Erythroblast (primary cell): Measurements from ENCODE around the gene COBLL1.

ENCODE experiments used
- GATA1 ChIP-seq: IDR thresholded peaks from 2 replicates; pipeline ENCODE4 v1.6.1; 2011; ENCODE audit warnings: low read depth, mild to moderate bottlenecking, control low read depth, low read length, moderate library complexity
- POLR2A ChIP-seq: IDR thresholded peaks from 2 replicates; pipeline ENCODE4 v1.6.1; 2011; ENCODE audit warnings: mild to moderate bottlenecking, low read length

DNA sequence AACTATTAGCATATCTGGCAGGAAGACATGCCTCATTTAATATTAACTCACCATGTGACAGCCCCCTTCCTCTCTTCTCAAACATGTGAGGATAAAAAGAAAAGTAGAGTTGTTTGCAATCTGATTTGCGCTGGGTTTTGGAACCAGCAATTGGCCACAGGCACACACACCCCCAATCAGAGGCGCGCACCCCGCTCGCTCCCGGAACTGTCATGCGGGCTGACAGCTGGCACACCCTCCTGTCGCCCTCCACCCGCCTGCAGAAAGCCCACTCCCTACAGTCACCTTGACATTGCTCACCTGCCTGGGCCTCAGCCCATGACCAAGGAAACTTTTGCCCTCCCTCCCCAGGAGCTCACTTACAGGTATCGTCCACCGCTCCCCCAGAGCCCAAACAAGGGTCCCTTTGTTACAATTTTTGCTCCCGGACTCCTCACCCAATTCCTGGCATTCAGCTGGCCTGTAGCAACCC is 1.1 kb downstream of the COBLL1 start:
- TF ChIP-seq POLR2A (no peak), GATA1 (no peak)
